H1 (cell line): ENCODE results near the gene PSPH. TPM values are rescaled to one million over a fixed set of nuclear protein-coding genes. Genes with fewer than 3 reads are reported as not detected.

Experiments
- ASH2L ChIP-seq: fragments of 200-600, 300-600 bp; sonication (generic); IDR thresholded peaks from one replicate; pipeline ENCODE4 v1.7.1; 2017; ENCODE audit warnings: low read length
- ATF3 ChIP-seq: IDR thresholded peaks from 2 replicates; pipeline ENCODE4 v1.6.1; 2011; ENCODE audit warnings: low read depth, mild to moderate bottlenecking, low read length; ENCODE audit not compliant: insufficient read depth
- BACH1 ChIP-seq: IDR thresholded peaks from 2 replicates; pipeline ENCODE4 v1.6.1; 2012; ENCODE audit warnings: low read length, improper control_type of control experiment
- BCL11A ChIP-seq, 2 experiments: IDR thresholded peaks; one replicate each; pipeline ENCODE4 v1.6.1; 2011; ENCODE audit warnings: low read depth in 2 of 2, low read length in 2 of 2, mild to moderate bottlenecking in 2 of 2
- CBX8 ChIP-seq: fragments of 300-800, 300-1000 bp; sonication (generic); IDR thresholded peaks from 2 replicates; pipeline ENCODE4 v1.7.1; 2016; ENCODE audit warnings: low read depth, low read length, borderline replicate concordance
- CEBPB ChIP-seq: IDR thresholded peaks from 2 replicates; pipeline ENCODE4 v1.6.1; 2012; ENCODE audit warnings: low read depth, low read length
- CHD1 ChIP-seq: IDR thresholded peaks from 2 replicates; pipeline ENCODE4 v1.6.1; 2012; ENCODE audit warnings: low read depth, low read length, improper control_type of control experiment
- CHD2 ChIP-seq: IDR thresholded peaks from 2 replicates; pipeline ENCODE4 v1.6.1; 2012; ENCODE audit warnings: low read length, improper control_type of control experiment
- CREB1 ChIP-seq: IDR thresholded peaks from 2 replicates; pipeline ENCODE4 v1.6.1; 2012; ENCODE audit warnings: inconsistent platforms
- CTCF ChIP-seq, 3 experiments: IDR thresholded peaks; 1 replicate in 2 of 3; 2 replicates in 1 of 3; pipeline versions ENCODE4 v1.5.1 to v1.6.1; 2011; ENCODE audit warnings: low read length in 3 of 3, mild to moderate bottlenecking in 3 of 3, inconsistent platforms in 2 of 3, low read depth in 1 of 3, moderate library complexity in 1 of 3; ENCODE audit not compliant: insufficient read depth in 1 of 3; ENCODE audit errors: control extremely low read depth in 1 of 3
- GABPA ChIP-seq: IDR thresholded peaks from 2 replicates; pipeline ENCODE4 v1.6.1; 2011; ENCODE audit warnings: mild to moderate bottlenecking, low read length, moderate library complexity, borderline replicate concordance; ENCODE audit not compliant: insufficient read depth
- GTF2F1 ChIP-seq: IDR thresholded peaks from 2 replicates; pipeline ENCODE4 v1.6.1; 2012; ENCODE audit warnings: low read depth, low read length, improper control_type of control experiment, borderline replicate concordance
- MAX ChIP-seq: IDR thresholded peaks from 2 replicates; pipeline ENCODE4 v1.6.1; 2012; ENCODE audit warnings: inconsistent platforms
- NRF1 ChIP-seq: IDR thresholded peaks from 2 replicates; pipeline ENCODE4 v1.6.1; 2011; ENCODE audit warnings: mild to moderate bottlenecking, low read depth, low read length, improper control_type of control experiment
- POLR2A ChIP-seq, 2 experiments: IDR thresholded peaks; 1 replicate in 1 of 2; 2 replicates in 1 of 2; pipeline ENCODE4 v1.6.1; 2011; ENCODE audit warnings: low read depth in 2 of 2, low read length in 2 of 2, mild to moderate bottlenecking in 2 of 2; ENCODE audit errors: control extremely low read depth in 1 of 2
- POU5F1 ChIP-seq: IDR thresholded peaks from 2 replicates; pipeline ENCODE4 v1.6.1; 2011; ENCODE audit warnings: low read depth, mild to moderate bottlenecking, low read length, moderate library complexity
- RAD21 ChIP-seq, 2 experiments: IDR thresholded peaks in 1 of 2; conservative IDR thresholded peaks in 1 of 2; 2 replicates each; pipeline ENCODE4 v1.6.1; 2011; ENCODE audit warnings: low read depth in 2 of 2, low read length in 2 of 2, improper control_type of control experiment in 1 of 2, inconsistent platforms in 1 of 2, mild to moderate bottlenecking in 1 of 2, moderate library complexity in 1 of 2
- RFX5 ChIP-seq: IDR thresholded peaks from 2 replicates; pipeline ENCODE4 v1.6.1; 2011; ENCODE audit warnings: low read depth, low read length, improper control_type of control experiment, borderline replicate concordance
- SP2 ChIP-seq: IDR thresholded peaks from 2 replicates; pipeline ENCODE4 v1.6.1; 2012; ENCODE audit warnings: mild to moderate bottlenecking, low read length, inconsistent platforms
- TEAD4 ChIP-seq: IDR thresholded peaks from 2 replicates; pipeline ENCODE4 v1.6.1; 2012; ENCODE audit warnings: low read depth, low read length, inconsistent platforms, mixed read lengths
- ZNF274 ChIP-seq: IDR thresholded peaks from 2 replicates; pipeline ENCODE4 v1.7.0; 2012; ENCODE audit warnings: low read length, borderline replicate concordance; ENCODE audit errors: extremely low read depth
- polyA plus RNA-seq, 7 experiments: library from polyadenylated mRNA; depleted of rRNA in 3 of 7; stranded (reverse) in 5 of 7; unstranded in 2 of 7; fragments of >200 nt in 5 of 7; fragments of 200-250 nt in 2 of 7; gene quantifications; 1 replicate in 5 of 7; 2 replicates in 1 of 7; 4 replicates in 1 of 7; pipeline versions ENCODE4 v1.2.1 to v1.2.3, GENCODE V29; 2011 to 2013; ENCODE audit warnings: missing spikeins in 2 of 7, mixed read lengths in 2 of 7
- total RNA-seq: library from RNA; stranded (reverse); fragmentation: NEBNext Ultra II Directional; extraction: Animal tissue kit (Norgen Biotek cat#: 25700); gene quantifications from 2 replicates; pipeline ENCODE4 v1.2.1, GENCODE V29; 2021

PSPH gene
- total and polyA plus RNA-seq, 2 of the 8 experiments (the other 6 are each of a cell fraction or from before 2014, with no cell fraction given): 31.0 to 64.8 TPM

GRCh38 chr7:56051339-56052191 is at the start of gene PSPH, which contains the start of gene CCT6A (continued):
- no peak for TF ChIP-seq CTCF (IDR thresholded peaks at IDR 0.05; ENCODE audit: control extremely low read depth in 1 of 3, insufficient read depth in 1 of 3, low read depth in 1 of 3, low read length in 3 of 3)
- no peak; the same call in 1 of the 2 replicates for TF ChIP-seq BACH1
- TF ChIP-seq SP2: 0 out of 2 replicates have a peak, but pooled peaks have one; percentile 12
- peak; percentile 85 to 99 for TF ChIP-seq POLR2A (IDR thresholded peaks at IDR 0.05; ENCODE audit: control extremely low read depth in 1 of 2, low read depth in 2 of 2, low read length in 2 of 2)
- TF ChIP-seq CREB1: peak; percentile 83
- TF ChIP-seq RAD21 (IDR thresholded peaks at IDR 0.05 in 1 of 2, conservative IDR thresholded peaks at IDR 0.05 in 1 of 2; ENCODE audit: low read depth in 2 of 2, low read length in 2 of 2): no peak
- TF ChIP-seq CEBPB: no peak
- TF ChIP-seq TEAD4: peak; percentile 60; the same call in 1 of the 2 replicates
- TF ChIP-seq GTF2F1: peak; percentile 50; the same call in 1 of the 2 replicates
- TF ChIP-seq CHD1: no peak
- no peak for TF ChIP-seq RFX5
- TF ChIP-seq ASH2L: peak; percentile 29
- TF ChIP-seq POU5F1: no peak
- TF ChIP-seq GABPA: 0 out of 2 replicates have a peak, but pooled peaks have one; percentile 31
- no peak for TF ChIP-seq NRF1
- no peak; the same call in 1 of the 2 replicates for TF ChIP-seq MAX
- peak; percentile 81 for TF ChIP-seq CHD2
- no peak for TF ChIP-seq ATF3
- TF ChIP-seq BCL11A (IDR thresholded peaks at IDR 0.05; ENCODE audit: low read depth in 2 of 2, low read length in 2 of 2): no peak
- TF ChIP-seq CBX8: no peak
- no peak for TF ChIP-seq ZNF274
